Progenitor cell of endocrine pancreas (in vitro differentiated cells): Measurements from ENCODE around the gene CMPK1. TPM values are rescaled to one million over a fixed set of nuclear protein-coding genes. Genes with fewer than 3 reads are reported as not detected.

Source experiments
- DNase-seq: peaks from one replicate; pipeline ENCODE4 v3.0.0; 2021; ENCODE audit warnings: low spot score; ENCODE audit not compliant: unreplicated experiment
- H3K27ac Mint-ChIP-seq: 2 replicates; pipeline ENCODE4 v1.8.0; 2021; ENCODE audit warnings: mild to moderate bottlenecking, moderate library complexity, mixed read lengths
- H3K27me3 Mint-ChIP-seq: 2 replicates; pipeline ENCODE4 v1.8.0; 2021; ENCODE audit warnings: mixed read lengths
- H3K36me3 Mint-ChIP-seq: 2 replicates; pipeline ENCODE4 v1.8.0; 2022; ENCODE audit warnings: mixed read lengths; ENCODE audit not compliant: insufficient read depth
- H3K4me1 Mint-ChIP-seq: 2 replicates; pipeline ENCODE4 v1.8.0; 2021; ENCODE audit warnings: low read depth, mixed read lengths
- H3K4me3 Mint-ChIP-seq: 2 replicates; pipeline ENCODE4 v1.8.0; 2021; ENCODE audit warnings: low read depth, mild to moderate bottlenecking, moderate library complexity, mixed read lengths
- H3K9me3 Mint-ChIP-seq: 2 replicates; pipeline ENCODE4 v1.8.0; 2021; ENCODE audit warnings: low read depth, mixed read lengths
- total RNA-seq: library from RNA; stranded (reverse); gene quantifications from 2 replicates; pipeline ENCODE4 v1.2.1, GENCODE V29; 2021
- TF ChIP-seq, protein P1 (sequence below): fragments of 200-600 bp; sonication (generic); IDR thresholded peaks from one replicate; pipeline ENCODE4 v1.5.0; 2021; ENCODE audit warnings: antibody characterized with exemption, mild to moderate bottlenecking; ENCODE audit not compliant: unreplicated experiment

CMPK1 gene
- total RNA-seq, 1 donor from 2014 or later: 53.1 TPM

DNA sequence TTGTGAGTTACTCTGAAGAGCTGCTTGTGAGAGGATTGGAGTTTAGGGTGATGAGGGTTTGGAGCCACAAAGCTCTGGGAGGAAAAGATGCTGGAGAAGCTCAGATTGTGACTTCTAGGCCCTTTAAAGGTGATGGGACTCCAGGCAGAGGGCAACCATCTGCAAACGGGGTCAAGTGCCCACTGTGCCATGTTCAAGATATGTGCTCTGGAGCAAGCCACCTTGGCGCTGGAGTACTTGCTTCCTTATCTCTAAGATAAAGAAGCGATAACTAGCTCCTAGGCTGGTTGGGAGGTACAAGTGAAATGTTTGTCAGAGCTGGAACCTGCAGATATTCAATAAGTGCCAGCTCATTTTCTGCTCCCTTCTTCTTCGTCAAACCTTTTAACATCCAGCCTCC lies 68.2 kb downstream of the CMPK1 start:
- Mint-ChIP-seq H3K27ac (no peak overlapping the region), H3K27me3 (peaks cover 54% of the 10 kb centered on the region), H3K4me3 (no peak overlapping the region), H3K36me3 (no peaks in the 10 kb centered on the region), H3K9me3 (no peaks in the 10 kb centered on the region), H3K4me1 (peaks cover 4% of the 10 kb centered on the region)
- no peak for DNase-seq
- TF ChIP-seq, protein P1, sequence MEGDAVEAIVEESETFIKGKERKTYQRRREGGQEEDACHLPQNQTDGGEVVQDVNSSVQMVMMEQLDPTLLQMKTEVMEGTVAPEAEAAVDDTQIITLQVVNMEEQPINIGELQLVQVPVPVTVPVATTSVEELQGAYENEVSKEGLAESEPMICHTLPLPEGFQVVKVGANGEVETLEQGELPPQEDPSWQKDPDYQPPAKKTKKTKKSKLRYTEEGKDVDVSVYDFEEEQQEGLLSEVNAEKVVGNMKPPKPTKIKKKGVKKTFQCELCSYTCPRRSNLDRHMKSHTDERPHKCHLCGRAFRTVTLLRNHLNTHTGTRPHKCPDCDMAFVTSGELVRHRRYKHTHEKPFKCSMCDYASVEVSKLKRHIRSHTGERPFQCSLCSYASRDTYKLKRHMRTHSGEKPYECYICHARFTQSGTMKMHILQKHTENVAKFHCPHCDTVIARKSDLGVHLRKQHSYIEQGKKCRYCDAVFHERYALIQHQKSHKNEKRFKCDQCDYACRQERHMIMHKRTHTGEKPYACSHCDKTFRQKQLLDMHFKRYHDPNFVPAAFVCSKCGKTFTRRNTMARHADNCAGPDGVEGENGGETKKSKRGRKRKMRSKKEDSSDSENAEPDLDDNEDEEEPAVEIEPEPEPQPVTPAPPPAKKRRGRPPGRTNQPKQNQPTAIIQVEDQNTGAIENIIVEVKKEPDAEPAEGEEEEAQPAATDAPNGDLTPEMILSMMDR: no peak

DNA sequence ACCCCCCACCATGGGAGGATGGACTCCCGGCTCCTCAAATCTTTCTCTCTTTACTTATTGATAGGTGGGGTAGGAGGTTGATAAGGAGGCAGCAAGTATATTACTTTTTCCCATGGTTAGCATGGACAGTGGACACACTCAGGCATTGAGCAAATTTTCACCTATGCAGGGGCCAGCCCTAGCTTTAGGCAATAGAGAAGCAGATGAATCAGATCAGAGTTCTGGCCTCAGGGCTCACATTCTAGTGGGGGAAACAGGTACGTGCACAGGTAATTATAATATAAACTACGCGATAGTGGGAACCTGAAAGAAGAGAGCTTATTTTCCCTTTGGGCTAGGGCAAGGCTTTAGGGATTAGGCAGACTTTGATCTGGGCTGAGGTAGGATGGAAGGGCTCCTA lies 69.0 kb downstream of the CMPK1 start:
- Mint-ChIP-seq H3K36me3 (no peaks in the 10 kb centered on the region), H3K4me1 (peaks cover 4% of the 10 kb centered on the region), H3K9me3 (no peaks in the 10 kb centered on the region), H3K27me3 (peaks cover 58% of the 10 kb centered on the region), H3K4me3 (no peak overlapping the region), H3K27ac (no peak overlapping the region)
- DNase-seq: no peak
- TF ChIP-seq, protein P1: no peak

DNA sequence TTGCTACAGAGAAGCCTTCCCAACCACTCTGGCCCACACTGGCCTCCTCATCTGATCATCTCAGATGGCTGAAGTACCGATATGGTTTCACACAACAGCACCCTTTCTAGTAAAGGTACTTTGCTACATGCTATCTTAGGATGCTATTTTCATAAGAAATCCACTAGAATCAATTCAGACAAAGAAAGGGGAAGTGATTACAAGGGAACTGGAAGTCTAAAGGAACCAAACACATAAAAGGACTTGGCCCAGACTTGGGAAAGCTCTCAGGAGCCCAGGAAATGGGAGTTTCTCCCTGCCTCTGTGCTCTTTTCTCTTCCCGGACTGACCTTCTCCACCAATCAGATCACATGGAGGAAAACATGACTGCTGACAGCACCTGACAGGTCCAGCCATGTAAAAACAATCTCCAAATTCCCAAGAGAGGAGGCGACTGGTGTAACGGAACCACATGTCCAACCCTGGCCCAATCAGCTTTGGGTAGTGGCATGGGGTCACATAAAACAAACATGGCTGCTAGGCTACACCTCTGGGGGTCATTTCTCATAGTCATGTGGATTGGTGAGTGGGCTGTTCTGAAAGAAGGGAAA lies 69.8 kb downstream of the CMPK1 start:
- no peak overlapping the region for H3K27ac Mint-ChIP-seq

DNA sequence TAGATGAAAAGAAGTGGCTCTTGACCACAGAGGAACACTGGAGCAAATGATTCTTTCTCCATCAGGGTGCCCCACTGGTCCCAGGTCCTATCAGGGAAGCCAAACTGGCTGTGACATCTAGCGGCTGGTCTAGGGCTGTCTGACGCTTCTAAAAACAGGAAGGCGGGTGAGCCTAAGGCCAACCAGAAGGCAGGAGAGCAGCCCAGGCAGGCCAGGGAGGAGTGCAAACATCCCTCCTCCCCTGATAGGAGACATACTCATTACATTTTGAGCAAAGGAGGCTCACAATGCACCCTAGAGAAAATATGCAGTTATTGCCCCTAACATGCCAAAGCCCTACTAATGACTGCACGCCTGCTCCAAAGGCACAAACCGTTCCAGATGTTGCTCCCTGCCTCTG lies 72.1 kb downstream of the CMPK1 start:
- peaks cover 73% of the 10 kb centered on the region for H3K27me3 Mint-ChIP-seq
- no peak overlapping the region for H3K4me3 Mint-ChIP-seq
- TF ChIP-seq, protein P1: no peak
- no peaks in the 10 kb centered on the region for H3K36me3 Mint-ChIP-seq
- no peak overlapping the region for H3K27ac Mint-ChIP-seq
- DNase-seq: no peak
- H3K4me1 Mint-ChIP-seq: peaks cover 4% of the 10 kb centered on the region
- no peaks in the 10 kb centered on the region for H3K9me3 Mint-ChIP-seq

More for the DNA sequence above, 69.8 kb downstream of the CMPK1 start:
- DNase-seq: no peak
- no peak overlapping the region for H3K4me3 Mint-ChIP-seq
- H3K36me3 Mint-ChIP-seq: no peaks in the 10 kb centered on the region
- no peaks in the 10 kb centered on the region for H3K9me3 Mint-ChIP-seq
- H3K4me1 Mint-ChIP-seq: peaks cover 4% of the 10 kb centered on the region
- H3K27me3 Mint-ChIP-seq: peaks cover 63% of the 10 kb centered on the region
- TF ChIP-seq, protein P1: no peak

DNA sequence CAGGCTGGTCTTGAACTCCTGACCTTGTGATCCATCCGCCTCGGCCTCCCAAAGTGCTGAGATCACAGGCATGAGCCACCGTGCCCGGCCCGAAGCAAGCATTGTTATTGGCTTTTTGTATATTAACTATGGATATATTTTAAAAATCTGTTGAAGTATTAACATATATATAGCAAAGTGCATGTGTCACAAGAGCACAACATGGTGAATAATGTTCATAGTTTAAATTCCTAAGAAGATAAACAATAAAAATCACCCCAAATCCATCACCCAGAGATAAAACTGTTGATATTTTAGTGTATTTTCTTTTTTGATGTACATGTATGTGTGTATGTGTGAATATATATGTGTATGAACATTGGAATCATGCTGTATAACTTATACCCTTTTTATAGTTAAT lies 73.4 kb downstream of the CMPK1 start:
- peaks cover 71% of the 10 kb centered on the region for H3K27me3 Mint-ChIP-seq
- H3K27ac Mint-ChIP-seq: no peak overlapping the region
- H3K4me3 Mint-ChIP-seq: no peak overlapping the region

More for the DNA sequence above, 73.4 kb downstream of the CMPK1 start:
- Mint-ChIP-seq H3K9me3 (no peaks in the 10 kb centered on the region), H3K4me1 (peaks cover 4% of the 10 kb centered on the region), H3K36me3 (no peaks in the 10 kb centered on the region)
- TF ChIP-seq, protein P1: no peak
- DNase-seq: no peak
